Hepatocyte (in vitro differentiated cells): ENCODE measurements around the gene TNS3.

ENCODE experiments used
- EZH2phosphoT487 ChIP-seq: fragments of 200-600 bp; sonication (generic); IDR thresholded peaks from one replicate; pipeline ENCODE4 v1.6.1; 2018; ENCODE audit warnings: antibody characterized with exemption, mild to moderate bottlenecking, low read depth, moderate library complexity; ENCODE audit not compliant: unreplicated experiment, severe bottlenecking
- TF ChIP-seq, protein P1 (sequence below): fragments of 200-600 bp; sonication (generic); IDR thresholded peaks from 2 replicates; pipeline ENCODE4 v1.5.1; 2016; ENCODE audit warnings: antibody characterized with exemption, mild to moderate bottlenecking; ENCODE audit not compliant: poor library complexity

DNA sequence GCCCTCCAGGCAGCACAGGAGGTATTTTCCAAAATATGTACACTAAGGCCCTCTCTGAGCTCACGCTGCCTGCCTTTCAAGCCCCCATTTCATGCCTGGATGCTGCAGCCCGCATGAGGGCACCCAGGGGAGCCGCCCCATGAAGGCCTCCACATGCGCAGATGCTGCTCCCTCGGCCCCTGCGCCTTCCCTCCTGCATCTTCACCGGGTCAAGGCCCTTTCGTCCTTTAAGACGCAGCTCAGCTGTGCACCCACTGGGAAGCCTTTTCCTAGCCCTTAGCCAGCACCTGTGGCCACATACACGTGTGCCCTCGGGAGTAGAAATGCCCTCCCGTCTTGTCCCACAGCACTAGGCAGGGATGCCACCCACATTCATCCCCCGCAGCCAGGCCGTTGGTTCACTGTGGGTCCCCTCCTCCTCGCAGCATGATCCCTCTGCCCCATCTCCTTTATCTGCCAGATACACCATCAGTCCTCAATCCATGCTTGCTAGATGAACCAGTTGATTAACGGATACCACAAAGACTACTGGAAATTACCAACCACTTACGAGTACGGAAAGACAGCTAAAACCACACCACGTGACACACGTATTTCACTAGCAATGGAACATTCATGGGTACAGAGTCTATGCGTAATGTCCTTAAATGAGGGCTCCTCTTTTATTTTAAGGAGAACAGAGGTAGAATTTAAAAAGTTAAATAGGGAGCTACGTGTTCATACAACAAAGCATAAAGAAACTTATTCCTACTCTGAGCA, 278.0 kb downstream of the TNS3 start:
- TF ChIP-seq, protein P1, sequence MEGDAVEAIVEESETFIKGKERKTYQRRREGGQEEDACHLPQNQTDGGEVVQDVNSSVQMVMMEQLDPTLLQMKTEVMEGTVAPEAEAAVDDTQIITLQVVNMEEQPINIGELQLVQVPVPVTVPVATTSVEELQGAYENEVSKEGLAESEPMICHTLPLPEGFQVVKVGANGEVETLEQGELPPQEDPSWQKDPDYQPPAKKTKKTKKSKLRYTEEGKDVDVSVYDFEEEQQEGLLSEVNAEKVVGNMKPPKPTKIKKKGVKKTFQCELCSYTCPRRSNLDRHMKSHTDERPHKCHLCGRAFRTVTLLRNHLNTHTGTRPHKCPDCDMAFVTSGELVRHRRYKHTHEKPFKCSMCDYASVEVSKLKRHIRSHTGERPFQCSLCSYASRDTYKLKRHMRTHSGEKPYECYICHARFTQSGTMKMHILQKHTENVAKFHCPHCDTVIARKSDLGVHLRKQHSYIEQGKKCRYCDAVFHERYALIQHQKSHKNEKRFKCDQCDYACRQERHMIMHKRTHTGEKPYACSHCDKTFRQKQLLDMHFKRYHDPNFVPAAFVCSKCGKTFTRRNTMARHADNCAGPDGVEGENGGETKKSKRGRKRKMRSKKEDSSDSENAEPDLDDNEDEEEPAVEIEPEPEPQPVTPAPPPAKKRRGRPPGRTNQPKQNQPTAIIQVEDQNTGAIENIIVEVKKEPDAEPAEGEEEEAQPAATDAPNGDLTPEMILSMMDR: no peak
- TF ChIP-seq EZH2phosphoT487: no peak
